Right lung (tissue), 5 donors: Measurements from ENCODE around the gene CAMK1D. TPM values are rescaled to one million over a fixed set of nuclear protein-coding genes. Genes with fewer than 3 reads are reported as not detected.

Experiments used
- DNase-seq, 2 donors: peaks; one replicate each; pipeline ENCODE4 v3.0.0-alpha.2; 2013
- polyA plus RNA-seq, 5 donors: library from polyadenylated mRNA; unstranded; fragments of 120-200 nt; gene quantifications; one replicate each; pipeline versions ENCODE4 v1.2.1 to v1.2.3, GENCODE V29; 2013; ENCODE audit warnings: inconsistent platforms in 1 of 5, low replicate concordance in 1 of 5; ENCODE audit not compliant: insufficient read length in 5 of 5, insufficient read depth in 1 of 5

The CAMK1D gene
- polyA plus RNA-seq, 5 donors, result 3.6 to 5.4 (median 4.6) TPM

DNA sequence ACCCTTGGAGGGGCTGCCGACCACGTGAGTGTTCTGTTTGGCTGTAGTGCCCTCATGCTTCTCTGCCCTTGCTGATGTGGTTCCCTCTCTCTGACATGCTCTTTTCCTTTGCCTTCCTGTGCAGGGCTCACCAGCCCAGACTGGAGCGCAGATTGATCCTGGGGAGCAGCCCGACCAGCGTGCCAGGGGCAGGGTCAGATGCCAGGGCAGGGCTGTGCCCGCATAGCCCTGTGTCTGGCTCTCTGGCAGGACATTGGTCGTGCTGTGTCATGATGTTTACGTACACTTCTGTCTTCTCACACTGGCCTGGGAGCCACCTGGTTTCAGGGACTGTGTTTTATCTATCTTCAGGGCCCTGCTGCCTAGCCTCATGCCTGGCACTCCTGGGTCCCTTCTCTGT lies 300.8 kb downstream of the CAMK1D start:
- DNase-seq, result no peak

DNA sequence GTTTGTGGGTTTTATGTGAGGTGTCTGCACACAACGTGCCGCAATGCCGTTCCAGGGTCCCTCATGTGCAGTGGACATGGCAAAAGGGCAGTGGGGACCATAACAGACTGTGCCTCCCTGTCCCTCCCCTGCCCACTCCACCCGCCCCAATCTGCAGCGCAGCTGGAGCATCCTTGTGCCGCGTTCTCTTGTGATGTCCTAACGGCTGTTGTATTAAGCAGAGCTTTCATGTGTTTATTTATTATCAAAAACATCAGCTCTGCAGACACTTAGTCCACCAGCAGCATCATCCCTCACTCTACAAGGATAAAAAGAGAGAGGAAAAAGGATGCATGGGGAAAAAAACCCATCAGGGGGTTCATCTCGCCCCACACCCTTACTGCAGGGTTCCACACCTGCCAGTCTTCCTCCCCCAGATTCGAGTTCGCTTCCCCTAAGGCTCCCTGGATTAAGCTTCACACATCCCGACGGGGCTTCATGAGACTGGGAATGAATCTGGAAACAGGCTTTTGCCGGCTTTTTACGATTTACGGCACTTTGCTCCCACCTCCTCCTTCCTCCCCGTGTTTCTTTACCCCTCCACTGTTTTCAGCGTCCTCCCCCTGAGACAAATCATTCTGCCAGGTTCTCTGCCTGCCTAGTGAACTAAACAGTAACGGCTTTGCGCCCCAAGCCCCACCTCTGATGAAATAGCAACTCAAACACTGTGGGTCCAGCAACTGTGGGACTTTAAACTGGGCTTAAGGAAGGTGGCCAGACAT lies 301.4 kb downstream of the CAMK1D start:
- no peak for DNase-seq

DNA sequence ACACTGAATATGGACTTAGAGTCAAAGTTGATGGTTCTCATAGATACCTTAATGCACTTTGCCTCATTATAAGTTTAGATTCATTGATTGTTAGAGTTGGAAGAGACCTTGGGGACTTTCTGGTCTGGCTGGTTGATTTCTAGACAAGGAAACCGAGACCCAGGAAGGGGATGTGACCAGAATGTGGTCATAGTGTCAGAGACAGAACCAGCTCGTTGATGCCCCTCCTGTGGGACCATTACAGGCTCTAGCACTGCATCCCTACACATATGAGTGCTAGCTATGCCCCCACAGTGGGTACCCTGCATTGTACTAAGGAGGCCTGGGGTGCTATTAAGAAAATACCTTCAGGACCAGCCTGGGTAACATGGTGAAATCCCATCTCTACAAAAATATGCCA lies 306.6 kb downstream of the CAMK1D start:
- DNase-seq, result no peak

DNA sequence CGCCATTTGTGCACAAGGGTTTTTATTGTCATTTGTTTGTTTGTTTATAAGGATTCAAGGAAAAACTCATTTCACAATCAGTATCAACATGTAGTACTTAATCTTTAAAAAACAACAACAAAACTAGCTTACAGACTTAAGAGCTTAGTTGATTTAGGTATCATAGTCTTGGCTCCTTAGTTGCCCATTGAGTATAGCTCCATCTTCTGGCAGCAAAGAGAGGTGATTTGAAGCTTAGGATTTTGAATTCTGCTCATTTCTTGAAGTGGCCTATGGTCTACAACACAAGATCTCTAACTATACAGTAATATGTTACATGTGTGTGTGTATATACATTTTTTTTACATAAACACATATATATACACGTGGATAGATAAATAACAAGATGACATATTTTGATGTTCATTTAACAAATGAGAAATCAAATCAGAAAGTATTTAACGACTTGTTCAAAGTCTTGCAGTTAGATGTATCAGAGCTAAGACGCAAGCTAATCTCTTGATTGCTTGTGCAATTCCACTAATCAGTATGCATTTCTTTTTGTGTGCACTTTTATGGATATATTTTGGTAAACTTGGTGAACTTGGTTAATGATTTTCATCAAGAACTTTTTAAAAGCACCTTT lies 307.3 kb downstream of the CAMK1D start:
- DNase-seq, result no peak

DNA sequence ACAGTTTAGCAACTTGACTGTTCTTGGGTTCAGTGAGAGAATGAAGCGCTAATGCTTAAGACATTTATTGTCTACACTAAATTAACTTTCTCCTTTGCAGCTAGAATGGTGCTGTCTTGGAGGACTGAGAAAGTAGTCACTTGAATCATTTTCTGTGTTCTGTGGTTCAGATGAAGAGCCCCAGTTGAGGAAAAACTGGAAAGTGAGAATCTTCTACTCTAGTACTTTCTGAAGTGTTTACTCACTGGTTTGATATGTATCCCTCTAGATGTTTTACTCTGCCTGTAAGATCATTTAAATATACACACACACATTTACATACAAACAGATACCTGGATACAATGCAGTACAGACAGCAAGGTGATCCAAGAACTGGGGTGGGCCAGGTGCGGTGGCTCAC lies 308.1 kb downstream of the CAMK1D start:
- no peak for DNase-seq

DNA sequence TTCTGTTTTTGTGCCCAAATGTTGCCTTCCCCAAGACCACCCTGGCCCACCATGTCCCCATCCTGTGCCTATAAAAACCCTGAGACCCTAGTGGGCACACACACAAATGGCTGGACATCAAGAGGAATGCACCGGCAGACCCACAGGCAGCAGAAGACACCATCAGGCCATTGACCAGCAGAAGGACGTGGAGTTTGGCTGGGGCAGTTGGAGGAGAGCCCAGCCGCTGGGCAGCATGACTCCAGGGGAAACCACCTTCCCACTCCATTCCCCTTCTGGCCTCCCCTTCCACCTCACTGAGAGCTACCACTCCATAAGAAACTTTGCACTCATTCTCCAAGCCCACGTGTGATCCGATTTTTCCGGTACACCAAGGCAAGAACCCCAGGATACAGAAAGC lies 309.2 kb downstream of the CAMK1D start:
- DNase-seq, result no peak

DNA sequence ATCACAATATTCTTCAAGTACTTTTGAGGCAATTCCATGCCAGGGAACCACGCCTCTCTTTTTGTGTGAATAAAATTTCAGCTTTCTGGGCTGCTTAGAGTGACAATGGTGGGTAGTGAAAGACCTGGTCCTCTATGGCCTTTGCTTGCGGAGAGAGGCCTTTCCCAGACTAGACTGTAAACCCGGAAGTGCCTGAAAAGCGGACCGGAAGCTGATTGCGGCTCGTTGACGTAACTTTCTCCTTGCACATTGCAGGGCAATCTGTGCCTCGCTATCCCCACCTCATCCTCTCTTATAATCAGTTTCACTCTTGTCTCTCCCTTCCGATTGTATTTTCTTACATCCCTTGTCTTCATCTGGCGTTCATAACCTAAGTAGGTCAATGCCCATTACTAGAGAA lies 310.4 kb downstream of the CAMK1D start:
- no peak for DNase-seq

DNA sequence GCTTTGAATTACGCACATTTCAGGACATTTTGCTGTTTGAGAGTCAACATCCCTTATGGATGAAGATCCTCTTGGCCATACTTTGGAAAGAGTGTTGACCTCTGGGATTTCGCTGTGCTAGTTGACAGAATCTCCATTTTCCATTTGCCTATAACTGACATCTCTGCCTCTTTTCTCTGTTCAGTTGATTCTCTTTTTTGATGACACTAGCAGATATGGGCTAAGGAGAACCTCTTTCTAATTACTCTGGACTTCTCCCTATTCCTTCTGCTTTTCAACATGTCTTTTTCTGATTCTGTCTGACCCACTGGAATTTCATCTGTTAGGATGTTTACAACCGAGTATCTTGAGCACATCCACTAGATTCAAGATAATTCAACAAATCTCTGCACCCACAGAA lies 311.5 kb downstream of the CAMK1D start:
- DNase-seq, result no peak

DNA sequence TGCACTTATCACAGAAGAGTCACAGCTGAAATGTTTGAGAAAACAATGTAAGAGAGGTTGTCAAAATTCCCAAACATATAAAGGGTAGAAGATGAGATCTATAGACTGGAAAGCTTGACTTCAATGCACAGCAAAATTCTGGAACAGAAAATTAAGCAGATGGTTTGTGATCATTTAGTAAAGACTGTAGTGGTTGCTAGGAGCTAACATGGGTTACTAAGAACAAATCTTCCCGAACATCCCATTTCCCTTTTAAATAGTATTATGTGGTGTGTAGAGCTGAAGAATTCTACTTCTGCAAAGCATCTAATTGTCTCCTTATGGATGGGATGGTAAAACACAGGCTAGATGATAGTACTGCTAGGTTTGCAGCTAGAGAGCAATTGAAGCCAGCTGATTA lies 312.3 kb downstream of the CAMK1D start:
- DNase-seq, result no peak

DNA sequence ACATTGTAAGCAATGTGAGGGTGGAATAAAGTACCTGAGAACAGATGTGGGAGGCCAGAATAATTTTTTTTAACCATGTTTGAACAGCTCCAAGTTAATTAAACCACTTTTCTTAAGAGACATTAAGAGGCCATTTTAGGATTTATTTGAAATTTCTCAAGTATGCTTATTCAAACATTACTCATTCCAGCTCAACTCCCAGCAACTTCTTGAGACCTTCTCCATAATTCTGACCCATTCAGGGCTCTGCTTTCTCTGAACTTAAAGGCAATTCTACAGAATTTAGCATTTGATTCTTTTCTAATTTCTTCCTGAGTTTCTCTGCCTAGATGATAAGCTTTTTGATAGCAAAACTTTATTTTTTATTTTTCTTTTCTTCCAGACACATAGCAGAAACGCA lies 314.5 kb downstream of the CAMK1D start:
- DNase-seq, result no peak

DNA sequence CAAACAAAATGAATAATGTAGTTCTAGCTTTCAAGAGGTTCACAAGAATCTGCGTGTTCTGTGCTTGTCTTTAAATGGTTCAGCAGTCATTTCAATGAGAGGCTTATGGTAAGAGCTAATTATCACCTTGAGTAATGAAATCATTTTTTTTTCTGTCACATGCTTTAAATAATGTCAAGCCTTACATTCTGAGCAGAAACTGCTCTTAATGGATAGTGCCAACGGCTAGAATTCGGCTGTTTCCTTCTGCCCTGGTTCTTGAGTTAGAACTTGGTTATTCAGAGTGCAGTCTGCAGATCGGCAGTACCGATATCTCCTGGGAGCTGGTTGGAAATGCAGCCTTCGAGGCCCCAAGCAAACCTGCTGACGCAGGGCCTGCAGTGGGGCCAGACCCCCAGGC lies 316.2 kb downstream of the CAMK1D start:
- no peak for DNase-seq

DNA sequence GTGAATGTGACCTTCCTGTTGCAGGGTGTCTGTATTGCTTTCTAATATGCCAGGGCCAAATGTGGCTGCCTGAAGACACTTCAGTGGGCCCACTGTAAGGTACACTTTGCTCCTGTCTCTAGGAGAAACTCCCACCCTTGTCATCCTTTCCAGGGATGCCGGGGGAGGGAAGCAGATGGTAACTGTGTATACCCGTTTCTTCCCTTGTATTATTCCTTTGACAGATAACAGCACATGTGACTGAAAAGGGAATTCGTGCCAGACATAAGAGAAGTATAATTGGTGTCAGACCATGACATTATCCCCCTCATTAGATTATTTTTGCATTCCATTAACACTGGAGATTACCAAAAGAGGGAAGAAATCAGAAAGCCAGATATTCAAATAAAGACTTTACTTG lies 317.7 kb downstream of the CAMK1D start:
- no peak for DNase-seq

DNA sequence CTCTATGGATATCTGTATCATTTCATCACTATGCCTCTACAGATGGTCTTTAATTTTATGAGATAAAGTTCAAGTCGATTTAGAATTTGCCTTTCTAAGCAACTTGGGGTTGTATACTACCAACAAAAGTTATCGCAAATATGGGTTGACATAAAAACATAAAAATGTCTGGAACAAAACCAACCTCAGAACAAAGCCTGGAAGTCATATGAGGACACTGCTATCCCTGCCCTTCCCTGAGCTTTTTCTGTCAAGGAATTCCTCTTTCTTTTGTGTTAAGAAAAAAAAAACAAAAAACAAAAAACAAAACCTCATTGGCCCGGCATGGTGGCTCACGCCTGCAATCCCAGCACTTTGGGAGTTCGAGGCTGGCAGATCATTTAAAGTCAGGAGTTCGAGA lies 319.3 kb downstream of the CAMK1D start:
- DNase-seq, result no peak

DNA sequence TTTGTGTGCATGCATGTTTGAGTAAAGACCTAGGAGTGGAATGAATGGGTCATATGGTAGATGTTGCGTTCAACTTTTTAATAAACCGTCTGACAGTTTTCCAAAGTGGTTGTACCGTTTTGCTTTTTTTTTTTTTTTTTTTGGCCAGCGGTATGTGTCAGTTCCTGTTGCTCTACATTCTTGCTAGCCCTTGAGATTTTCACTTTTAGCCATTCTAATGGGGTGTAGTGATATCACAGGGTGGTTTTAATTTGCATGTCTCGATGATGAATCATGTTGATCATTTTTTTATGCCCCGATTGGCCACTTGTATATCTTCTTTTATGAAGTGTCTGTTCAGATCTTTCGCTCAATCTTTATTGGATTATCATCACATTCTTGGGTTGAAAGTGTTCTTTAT lies 320.7 kb downstream of the CAMK1D start:
- DNase-seq, result no peak

DNA sequence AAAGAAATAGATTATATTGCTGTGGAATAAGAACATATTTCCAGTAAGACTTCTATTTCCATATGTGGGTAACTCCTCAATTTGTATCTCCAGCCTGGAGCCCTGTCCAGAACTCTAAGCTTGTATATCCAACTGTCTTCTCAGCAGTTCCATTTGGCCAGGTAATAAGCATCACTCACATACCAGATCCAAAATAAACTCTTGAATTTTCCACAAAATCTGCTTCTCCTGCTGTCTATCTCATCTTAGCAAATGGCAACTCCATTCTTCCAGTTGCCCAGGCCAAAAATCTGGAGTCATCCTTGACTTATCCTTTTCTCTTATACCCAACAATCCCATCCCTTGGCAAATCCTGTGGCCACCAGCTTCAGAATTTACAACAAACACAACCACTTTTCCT lies 325.8 kb downstream of the CAMK1D start:
- no peak for DNase-seq

DNA sequence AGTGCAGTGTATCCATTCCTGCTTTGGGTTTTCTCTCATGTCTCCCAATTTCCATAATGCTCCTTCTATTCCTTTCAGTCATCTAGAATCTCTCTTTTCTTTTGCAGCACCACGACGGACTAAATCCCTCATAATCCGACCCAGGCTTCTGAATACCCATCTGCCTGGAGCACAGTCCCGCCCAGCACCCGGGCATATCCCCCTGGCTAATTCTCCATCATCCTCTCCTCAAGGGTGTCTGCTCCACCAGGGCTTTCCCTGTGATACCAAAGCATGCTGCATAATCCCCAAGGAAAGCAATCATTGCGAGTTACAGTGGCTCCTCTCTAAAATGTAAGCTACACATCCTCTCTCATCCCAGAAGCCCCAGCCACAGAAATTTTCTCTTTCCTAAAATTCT lies 330.3 kb downstream of the CAMK1D start:
- no peak for DNase-seq

DNA sequence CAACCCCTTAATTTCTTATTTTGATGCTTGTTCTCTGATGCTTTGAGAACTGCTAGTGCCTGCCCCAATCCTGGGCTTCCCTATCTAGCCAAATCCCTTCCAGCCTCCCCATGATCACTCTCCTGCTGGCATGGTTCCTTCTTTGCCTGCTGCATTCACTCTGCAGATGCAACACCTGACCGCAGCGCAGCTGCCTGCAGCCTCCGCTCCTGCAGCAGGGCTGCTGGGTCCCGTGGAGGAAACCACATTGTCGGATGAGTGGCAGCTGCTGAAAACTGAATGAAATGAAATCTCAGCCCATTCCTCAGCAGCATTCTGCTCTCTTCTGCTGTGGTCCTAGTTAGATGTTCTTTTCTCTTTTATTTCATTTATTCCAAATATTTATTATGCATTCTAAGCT lies 331.9 kb downstream of the CAMK1D start:
- DNase-seq, result no peak

DNA sequence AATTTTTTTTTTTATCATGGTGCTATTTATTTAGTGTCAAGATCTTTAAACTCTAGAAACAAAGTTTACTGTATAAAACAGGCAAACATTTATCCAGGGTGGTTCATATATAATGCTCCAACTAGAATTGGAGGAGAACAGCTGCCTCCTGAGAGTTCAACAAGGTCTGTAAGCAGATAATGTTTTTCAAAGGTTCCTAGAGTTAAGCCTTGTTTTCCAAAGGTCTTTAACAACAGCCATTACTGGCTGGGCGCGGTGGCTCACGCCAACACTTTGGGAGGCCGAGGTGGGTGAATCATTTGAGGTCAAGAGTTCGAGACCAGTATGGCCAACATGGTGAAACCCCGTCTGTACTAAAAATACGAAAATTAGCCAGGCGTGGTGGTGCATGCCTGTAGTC lies 335.4 kb downstream of the CAMK1D start:
- DNase-seq, result no peak

DNA sequence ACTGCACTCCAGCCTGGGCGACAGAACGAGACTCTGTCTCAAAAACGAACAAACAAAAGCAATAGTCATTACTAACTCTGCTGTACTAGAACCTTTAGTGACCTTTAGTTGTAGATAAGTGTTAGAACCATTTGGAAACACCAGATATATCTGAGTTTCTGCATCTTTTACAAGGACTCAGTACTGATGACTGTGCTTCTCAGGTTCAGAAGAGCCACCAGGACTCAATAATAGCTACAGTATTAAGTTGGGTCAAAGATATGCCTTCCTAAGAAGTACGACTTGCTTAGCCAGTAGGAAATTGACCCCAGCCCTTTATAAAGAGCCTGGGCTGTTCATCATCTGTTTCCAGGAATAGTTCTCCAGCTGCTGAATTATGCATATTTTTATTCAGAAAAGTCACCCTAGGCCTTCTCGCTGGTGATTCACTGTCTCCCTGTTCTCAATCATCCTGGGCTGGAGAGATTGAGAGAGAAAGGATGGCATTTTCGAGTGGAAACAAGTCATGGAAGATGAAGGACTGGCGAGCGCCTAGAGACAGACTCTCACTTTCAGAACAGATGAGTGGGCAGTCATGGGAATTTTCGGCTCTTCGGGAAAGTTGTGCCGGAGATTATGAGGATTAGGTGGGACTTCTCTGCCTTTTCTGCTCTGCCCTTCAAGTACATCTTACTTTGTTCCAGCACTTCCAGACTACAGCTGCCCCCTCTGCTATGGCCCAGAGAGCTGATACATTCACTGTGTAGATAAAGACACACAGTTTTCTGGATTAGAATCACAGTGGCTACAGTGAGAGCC lies 336.1 kb downstream of the CAMK1D start:
- DNase-seq, result no peak

DNA sequence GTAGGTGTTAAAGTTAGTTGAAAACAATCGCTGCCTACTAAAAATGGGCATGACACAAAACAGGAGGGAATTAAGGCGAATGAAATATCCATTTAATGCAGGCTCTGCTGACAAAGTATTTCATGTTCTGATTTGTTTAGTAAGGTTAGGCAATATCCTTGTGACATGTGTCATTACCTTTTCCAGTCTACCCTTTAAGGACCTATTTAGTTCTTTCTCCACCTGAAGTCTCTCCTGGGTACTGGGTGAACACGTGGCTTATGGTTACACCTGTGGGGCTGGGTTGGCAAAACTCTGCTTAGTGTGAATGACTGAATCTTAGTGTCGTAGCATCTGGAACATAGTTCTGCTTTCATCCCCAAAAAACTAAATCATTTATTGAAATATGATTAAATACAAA lies 338.6 kb downstream of the CAMK1D start:
- DNase-seq, result no peak

DNA sequence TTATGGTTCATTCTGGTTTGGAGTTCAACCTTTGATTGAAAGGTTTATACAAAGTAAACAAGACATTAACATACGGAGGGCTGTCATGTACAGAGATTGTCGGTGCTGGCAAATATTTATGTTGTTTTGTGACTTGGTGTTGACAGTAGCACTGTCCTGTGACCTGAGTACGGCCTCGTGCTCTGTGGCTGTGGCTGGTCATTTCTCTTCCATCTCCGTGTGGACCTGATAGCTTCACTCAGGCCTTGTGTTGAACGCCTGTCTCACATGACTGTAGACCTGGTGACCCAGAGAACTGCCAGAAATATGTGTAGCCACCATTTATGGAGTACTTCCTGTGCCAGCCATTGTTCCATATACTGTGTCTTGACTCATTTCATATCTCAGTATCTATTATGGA lies 340.5 kb downstream of the CAMK1D start:
- no peak for DNase-seq

DNA sequence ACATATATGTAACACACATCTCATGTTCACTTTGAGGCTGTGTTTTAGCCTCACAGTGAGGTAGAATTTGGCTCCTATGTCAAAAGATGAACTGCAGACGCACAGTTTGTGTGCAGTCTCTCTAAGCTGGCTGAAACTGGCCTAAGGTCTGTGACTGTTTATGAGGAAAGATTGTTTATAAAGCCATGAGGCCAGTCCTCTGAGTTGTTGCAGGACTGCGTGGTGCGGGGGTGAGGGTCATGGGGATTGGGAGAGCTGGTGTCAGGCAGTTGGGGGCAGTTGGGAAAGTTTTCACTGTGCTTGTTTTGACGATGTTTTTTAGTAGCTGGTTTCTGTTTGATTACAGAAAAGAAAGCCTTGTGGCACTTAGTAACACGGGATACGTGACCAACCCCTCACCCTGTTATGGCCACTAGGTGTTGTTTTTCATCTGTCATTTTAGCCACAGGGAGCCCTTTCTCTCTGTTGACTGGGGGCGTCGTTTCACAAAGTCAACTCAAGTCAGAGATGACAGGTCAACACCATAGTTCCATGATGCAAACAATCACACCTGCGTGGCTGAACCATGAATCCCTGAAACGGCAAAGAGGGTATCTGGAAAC lies 341.3 kb downstream of the CAMK1D start:
- DNase-seq, result no peak

DNA sequence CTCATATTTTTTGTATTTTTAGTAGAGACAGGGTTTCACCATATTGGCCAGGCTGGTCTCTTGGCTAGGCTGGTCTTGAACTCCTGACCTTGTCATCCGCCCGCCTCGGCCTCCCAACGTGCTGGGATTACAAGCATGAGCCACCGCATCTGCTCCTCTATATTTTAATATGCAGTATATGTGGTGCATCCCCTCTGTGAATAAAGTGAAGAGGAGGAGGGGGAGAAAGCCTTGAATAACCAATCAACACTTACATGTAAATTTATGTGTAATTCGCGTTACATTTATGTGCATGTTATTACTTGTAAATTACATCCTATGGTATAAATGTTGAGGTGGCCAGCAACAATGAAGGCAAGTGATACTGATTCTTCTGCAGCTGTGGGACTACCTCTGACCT lies 342.2 kb downstream of the CAMK1D start:
- DNase-seq, result no peak
